Loucy (cell line): ENCODE measurements around the gene CCDC187.

Source experiments
- EZH2phosphoT487 ChIP-seq: fragments of 200-600 bp; IDR thresholded peaks from 2 replicates; pipeline ENCODE4 v1.6.1; 2018; ENCODE audit warnings: antibody characterized with exemption, mild to moderate bottlenecking, moderate library complexity, borderline replicate concordance
- TF ChIP-seq, protein P1 (sequence below): fragments of 200-600 bp; sonication (generic); conservative IDR thresholded peaks from 2 replicates; pipeline ENCODE4 v1.5.1; 2014; ENCODE audit warnings: mild to moderate bottlenecking, antibody characterized with exemption, low read length

DNA sequence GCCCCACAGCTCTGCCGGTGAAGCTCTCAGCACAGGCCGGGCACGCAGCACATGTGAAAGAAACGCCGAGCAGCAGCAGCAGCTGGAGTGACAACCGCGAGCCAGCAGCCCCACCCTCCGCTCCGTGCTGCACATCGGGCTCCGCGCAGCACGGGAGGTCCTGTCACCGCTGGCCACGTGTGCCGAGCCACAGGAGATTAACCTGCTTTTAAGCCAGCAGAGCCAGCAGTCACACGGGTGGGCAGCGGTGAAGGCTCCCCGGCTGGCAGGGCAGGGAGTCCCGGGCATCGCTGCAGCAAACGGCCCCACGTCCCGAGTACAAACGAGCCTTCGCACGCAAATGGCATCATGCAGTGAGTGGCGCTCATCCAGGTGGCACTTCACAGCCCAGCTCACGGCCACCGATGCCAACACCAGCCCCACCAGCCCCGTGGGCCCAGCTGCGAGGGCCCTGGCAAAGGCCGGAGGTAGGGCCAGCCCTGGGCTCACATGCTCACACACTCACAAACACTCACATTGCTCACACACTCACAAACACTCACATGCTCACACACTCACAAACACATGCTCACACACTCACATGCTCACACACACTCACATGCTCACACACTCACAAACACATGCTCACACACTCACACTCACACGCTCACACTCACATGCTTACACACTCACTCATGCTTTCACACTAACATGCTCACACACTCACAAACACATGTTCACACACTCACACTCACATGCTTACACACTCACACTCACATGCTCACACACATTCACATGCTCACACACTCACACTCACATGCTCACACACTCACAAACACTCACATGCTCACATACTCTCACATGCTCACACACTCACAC lies 11.1 kb downstream of the CCDC187 start:
- TF ChIP-seq, protein P1, sequence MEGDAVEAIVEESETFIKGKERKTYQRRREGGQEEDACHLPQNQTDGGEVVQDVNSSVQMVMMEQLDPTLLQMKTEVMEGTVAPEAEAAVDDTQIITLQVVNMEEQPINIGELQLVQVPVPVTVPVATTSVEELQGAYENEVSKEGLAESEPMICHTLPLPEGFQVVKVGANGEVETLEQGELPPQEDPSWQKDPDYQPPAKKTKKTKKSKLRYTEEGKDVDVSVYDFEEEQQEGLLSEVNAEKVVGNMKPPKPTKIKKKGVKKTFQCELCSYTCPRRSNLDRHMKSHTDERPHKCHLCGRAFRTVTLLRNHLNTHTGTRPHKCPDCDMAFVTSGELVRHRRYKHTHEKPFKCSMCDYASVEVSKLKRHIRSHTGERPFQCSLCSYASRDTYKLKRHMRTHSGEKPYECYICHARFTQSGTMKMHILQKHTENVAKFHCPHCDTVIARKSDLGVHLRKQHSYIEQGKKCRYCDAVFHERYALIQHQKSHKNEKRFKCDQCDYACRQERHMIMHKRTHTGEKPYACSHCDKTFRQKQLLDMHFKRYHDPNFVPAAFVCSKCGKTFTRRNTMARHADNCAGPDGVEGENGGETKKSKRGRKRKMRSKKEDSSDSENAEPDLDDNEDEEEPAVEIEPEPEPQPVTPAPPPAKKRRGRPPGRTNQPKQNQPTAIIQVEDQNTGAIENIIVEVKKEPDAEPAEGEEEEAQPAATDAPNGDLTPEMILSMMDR = no peak
- TF ChIP-seq EZH2phosphoT487 = no peak
